Activated CD8-positive, alpha-beta memory T cell treated with anti-CD3 and anti-CD28 coated beads, Interleukin-2, amount 50 U/mL, for 48 hours (primary cell): Measurements from ENCODE around the gene CYP3A7.
"Not testable (repeated sequence)": the region's sequence is repeated elsewhere in the genome, so short reads cannot be mapped to it uniquely, and the experiment has no call there.

Experiments
- DNase-seq: peaks from one replicate; pipeline ENCODE4 v3.0.0-alpha.2; 2020

Gene CYP3A7

GRCh38 chr7:99698867-99699730 lies 35.9 kb downstream of the CYP3A7 start:
- DNase-seq, result not testable (repeated sequence)

GRCh38 chr7:99694912-99695304 lies 40.1 kb downstream of the CYP3A7 start:
- DNase-seq, result no peak

DNA sequence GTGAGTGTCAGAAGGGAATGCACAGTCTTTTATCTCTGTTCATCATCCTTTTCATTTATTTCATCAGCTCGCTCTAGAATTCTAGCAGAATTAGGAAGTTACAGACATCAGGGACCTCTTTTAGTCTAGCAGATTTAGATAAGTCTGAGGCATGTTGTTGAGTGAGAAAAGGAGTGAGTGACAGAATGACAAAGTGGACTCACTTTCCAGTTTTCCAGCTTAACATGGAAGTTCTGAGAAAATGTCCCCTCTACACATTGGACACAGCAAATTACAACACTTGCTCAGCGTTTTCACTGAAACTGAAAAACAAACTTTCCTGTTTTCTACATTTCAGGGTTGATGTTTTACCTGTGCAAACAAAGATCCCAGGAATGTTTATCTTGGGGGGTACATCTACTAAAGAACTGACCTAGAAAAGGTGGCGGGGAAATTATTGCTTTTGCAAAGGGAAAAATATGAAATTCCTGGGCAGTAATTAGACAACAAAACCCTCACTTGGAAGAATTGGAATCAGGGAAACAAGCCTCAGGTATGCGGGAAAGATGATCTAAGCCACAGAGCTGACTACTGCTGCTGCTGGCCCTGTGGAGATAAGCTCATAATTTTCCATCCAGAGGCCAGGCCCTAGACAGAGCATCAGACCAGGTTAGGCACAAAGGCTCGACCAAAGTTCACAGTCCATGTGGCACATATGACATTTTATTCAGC lies 40.6 kb downstream of the CYP3A7 start:
- no peak for DNase-seq

DNA sequence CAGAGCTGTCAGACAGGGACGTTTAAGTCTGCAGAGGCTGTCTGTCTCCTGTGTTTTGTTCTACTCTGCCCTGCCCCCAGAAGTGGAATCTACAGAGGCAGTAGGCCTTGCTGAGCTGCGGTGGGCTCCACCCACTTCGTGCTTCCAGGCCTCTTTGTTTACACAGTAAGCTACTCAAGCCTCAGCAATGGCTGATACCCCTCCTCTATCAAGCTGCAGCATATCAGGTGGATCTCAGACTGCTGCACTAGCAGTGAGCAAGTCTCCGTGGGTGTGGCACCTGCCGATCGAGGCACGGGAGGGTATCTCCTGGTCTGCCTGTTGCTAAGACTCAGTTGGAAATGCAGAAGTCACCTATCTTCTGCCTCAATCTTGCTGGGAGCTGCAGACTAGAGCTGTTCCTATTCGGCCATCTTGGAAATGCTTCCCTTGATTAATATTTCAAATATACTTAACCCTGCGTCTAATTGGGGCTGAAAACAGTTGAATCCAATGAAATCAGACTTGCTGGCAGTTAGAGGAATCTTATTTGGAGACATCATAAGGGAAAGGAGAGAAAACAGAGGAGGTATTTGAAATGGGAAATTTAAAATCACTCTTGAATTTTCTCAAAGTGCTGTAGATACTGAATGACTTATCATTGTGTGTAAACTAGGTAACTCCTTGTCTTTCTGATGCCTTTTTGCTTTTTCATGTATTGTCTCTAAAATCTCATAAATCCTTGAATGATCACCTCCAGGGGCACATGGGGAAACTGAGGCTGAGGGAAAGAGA lies 41.4 kb downstream of the CYP3A7 start:
- no peak for DNase-seq

DNA sequence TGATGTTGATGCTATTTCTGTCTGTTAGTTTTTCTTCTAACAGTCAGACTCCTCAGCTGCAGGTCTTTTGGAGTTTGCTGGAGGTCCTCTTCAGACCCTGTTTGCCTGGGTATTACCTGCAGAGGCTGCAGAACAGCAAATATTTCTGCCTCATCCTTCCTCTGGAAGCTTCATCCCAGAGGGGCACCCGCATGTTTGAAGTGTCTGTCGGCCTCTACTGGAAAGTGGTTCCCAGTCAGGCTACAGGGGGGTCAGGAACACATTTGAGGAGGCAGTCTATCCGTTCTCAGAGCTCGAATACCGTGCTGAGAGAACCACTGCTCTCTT lies 41.9 kb downstream of the CYP3A7 start:
- DNase-seq, result no peak

DNA sequence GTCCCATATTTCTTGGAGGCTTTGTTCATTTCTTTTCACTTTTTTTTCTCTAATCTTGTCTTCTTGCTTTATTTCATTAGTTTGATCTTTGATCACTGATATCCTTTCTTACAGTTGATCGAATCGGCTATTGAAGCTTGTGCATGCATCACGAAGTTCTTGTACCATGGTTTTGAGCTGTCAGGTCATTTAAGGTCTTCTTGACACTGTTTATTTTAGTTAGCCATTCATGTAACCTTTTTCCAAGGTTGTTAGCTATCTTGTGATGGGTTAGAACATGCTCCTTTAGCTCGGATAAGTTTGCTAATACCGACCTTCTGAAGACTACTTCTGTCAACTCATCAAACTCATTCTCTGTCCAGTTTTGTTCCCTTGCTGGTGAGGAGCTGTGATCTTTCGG lies 42.4 kb downstream of the CYP3A7 start:
- not testable (repeated sequence) for DNase-seq

GRCh38 chr7:99691658-99692057 lies 43.3 kb downstream of the CYP3A7 start:
- DNase-seq, result not testable (repeated sequence)

- not testable (repeated sequence) for DNase-seq
Observed at GRCh38 chr7:99690918-99691317, 44.1 kb downstream of the CYP3A7 start.

DNA sequence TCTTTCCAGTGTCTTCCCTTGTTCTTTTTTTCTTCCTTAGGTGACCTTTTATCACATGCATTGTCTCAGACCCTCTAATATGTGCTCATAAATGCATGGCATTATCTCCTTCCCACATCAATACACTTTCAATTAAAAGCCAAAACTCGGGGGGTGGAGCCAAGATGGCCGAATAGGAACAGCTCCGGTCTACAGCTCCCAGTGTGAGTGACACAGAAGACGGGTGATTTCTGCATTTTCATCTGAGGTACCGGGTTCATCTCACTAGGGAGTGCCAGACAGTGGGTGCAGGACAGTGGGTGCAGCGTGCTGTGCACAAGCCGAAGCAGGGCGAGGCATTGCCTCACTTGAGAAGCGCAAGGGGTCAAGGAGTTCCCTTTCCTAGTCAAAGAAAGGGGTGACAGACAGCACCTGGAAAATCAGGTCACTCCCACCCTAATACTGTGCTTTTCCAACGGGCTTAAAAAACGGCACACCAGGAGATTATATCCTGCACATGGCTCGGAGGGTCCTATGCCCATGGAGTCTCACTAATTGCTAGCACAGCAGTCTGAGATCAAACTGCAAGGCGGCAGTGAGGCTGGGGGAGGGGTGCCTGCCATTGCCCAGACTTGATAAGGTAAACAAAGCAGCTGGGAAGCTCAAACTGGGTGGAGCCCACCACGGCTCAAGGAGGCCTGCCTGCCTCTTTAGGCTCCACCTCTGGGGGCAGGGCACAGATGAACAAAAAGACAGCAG lies 49.0 kb downstream of the CYP3A7 start:
- DNase-seq, result not testable (repeated sequence)

- DNase-seq, result no peak
Observed at GRCh38 chr7:99685129-99685758, 49.8 kb downstream of the CYP3A7 start.

GRCh38 chr7:99679400-99680191 lies 55.4 kb downstream of the CYP3A7 start, which contains the start of gene CYP3A5:
TSS of gene CYP3A5 (minus strand) at chr7:99679996. CDS start at chr7:99679896, 100 bp downstream.
- DNase-seq, result no peak

DNA sequence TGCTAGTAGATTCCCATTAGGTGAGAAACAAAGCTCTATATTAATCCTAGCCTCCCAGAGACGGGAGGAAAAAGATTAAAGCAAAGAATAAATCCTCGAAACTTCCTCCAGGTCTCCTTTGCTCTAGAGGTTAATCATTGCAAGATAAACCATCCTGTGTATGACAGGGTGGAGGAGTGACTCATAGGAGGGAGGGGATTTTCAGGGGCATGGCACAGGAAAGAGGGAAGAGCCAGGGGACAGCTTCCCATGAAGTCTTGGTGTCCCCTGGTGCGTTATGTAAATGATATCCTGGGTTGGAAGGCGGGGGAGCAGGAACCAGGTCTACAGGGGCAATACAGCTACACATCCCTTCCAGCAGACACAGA lies 56.0 kb downstream of the CYP3A7 start:
- DNase-seq, result no peak

DNA sequence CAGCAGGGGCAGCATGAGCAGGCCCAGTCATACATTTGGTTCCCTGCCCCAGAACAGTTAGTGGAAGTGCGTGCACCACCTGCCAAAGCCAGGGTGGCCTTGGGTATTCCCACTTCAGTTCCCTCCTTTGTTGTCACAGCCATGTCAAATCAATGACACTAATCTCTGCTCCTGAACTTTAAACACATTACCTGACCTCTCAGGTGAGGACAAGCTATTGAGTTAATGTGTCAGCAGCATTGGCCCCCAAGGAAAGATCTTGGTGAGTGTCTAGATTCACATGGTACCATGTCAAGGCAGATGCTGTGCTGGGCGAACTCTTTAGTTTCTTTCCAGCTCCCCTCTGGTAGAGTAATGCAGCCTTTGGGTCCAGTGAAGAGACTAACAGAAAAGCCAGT lies 57.3 kb downstream of the CYP3A7 start:
- no peak for DNase-seq

- no peak for DNase-seq
Observed at GRCh38 chr7:99677013-99677647, 57.9 kb downstream of the CYP3A7 start.

- DNase-seq, result no peak
Observed at GRCh38 chr7:99674995-99675742, 59.8 kb downstream of the CYP3A7 start.

- no peak for DNase-seq
Observed at GRCh38 chr7:99672573-99672972, 62.4 kb downstream of the CYP3A7 start.

DNA sequence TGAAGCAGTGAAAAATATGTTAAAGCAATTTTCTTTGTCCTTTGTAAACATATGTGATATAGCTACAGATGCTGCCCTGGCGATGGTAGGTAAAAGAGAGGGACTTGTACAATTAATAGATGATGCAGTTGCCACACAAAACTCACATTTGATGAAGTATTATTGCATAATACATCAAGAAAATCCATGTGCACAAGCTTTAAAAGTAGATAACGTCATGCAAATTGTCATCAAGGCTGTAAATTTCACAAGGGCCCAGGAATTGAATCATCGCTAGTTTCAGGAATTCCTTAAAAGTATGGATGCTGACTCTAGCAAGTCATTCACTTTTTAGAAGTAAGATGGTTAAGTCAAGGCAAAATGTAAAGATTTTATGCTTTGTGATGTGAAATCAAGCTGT lies 65.2 kb downstream of the CYP3A7 start:
- no peak for DNase-seq

DNA sequence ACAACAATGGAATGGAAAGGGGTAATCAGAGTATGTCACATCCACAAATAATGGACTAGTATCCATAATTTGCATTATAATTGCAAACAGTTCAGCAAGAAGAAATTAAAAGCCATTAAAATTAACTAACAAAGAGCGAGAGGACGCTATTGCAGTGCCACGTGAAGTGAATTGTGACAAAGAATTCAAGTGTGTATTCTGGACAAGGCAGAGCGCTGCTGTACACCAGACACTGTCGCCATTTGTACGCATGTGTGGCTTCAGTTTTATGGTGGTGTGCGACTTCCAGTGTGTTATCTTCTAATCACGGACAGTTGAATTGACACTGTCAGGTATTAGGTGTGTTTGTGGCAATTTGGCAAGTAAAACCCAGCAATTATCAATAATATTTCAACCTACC lies 66.5 kb downstream of the CYP3A7 start:
- DNase-seq, result no peak

GRCh38 chr7:99667179-99667578 lies 67.8 kb downstream of the CYP3A7 start:
- DNase-seq, result no peak

DNA sequence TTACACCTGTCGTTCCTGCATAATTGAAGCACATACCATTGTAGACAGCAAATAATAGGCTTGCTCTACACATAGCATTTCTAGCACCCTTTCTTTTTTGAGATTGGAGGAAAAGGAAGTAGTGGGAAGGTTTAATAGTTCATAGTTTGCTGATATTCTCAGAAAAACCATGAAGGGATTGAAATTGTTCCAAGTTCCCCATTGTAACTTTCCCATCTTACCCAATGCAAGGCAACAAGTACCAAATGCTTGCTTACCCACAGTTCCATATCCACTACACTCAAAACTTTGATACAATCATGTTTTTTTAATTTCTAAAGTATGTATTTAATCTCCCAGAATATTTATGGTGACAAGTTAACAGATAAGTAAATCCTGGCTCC lies 69.0 kb downstream of the CYP3A7 start:
- no peak for DNase-seq
